H9 (cell line): ENCODE data around the gene TBC1D19. TPM values are rescaled to one million over a fixed set of nuclear protein-coding genes. Genes with fewer than 3 reads are reported as not detected.

Experiments
- DNase-seq: peaks from one replicate; pipeline ENCODE4 v3.0.0-alpha.2; 2017
- H2AFZ ChIP-seq: one replicate; pipeline ENCODE4 v1.6.1; 2013; ENCODE audit warnings: mild to moderate bottlenecking, low read length, control low read depth, moderate library complexity
- H2AK5ac ChIP-seq: 2 replicates; pipeline ENCODE4 v1.6.1; 2013; ENCODE audit warnings: low read length, control low read depth, mixed read lengths; ENCODE audit not compliant: insufficient read length
- H2BK120ac ChIP-seq: one replicate; pipeline ENCODE4 v1.6.1; 2013; ENCODE audit warnings: low read depth, mild to moderate bottlenecking, low read length, control low read depth, inconsistent platforms; ENCODE audit not compliant: poor library complexity, severe bottlenecking
- H2BK12ac ChIP-seq: 2 replicates; pipeline ENCODE4 v1.6.1; 2013; ENCODE audit warnings: low read length, control low read depth, mixed read lengths, low read depth; ENCODE audit not compliant: insufficient read length
- H2BK15ac ChIP-seq: 2 replicates; pipeline ENCODE4 v1.6.1; 2013; ENCODE audit warnings: low read depth, low read length, control low read depth
- H2BK20ac ChIP-seq: one replicate; pipeline ENCODE4 v1.6.1; 2013; ENCODE audit warnings: low read depth, mild to moderate bottlenecking, low read length, control low read depth, inconsistent platforms; ENCODE audit not compliant: poor library complexity, severe bottlenecking
- H2BK5ac ChIP-seq: 2 replicates; pipeline ENCODE4 v1.6.1; 2013; ENCODE audit warnings: low read length, control low read depth, mixed read lengths; ENCODE audit not compliant: insufficient read length
- H3K14ac ChIP-seq: 2 replicates; pipeline ENCODE4 v1.6.1; 2013; ENCODE audit warnings: low read length, control low read depth; ENCODE audit not compliant: insufficient read depth
- H3K18ac ChIP-seq: 2 replicates; pipeline ENCODE4 v1.6.1; 2013; ENCODE audit warnings: low read depth, mild to moderate bottlenecking, mixed read lengths, low read length, control low read depth; ENCODE audit not compliant: insufficient read length
- H3K23ac ChIP-seq: 2 replicates; pipeline ENCODE4 v1.6.1; 2013; ENCODE audit warnings: low read length, control low read depth, mixed read lengths, low read depth; ENCODE audit not compliant: insufficient read length
- H3K23me2 ChIP-seq: 2 replicates; pipeline ENCODE4 v1.6.1; 2013; ENCODE audit warnings: low read depth, mild to moderate bottlenecking, mixed read lengths, low read length, control low read depth; ENCODE audit not compliant: insufficient read length, poor library complexity, severe bottlenecking
- H3K27ac ChIP-seq: 2 replicates; pipeline ENCODE4 v1.5.1; 2013; ENCODE audit warnings: low read length, control low read depth, mixed read lengths, low read depth; ENCODE audit not compliant: insufficient read length
- H3K27me3 ChIP-seq: 2 replicates; pipeline ENCODE4 v1.6.1; 2013; ENCODE audit warnings: low read length, control low read depth, inconsistent platforms; ENCODE audit not compliant: insufficient read depth
- H3K4ac ChIP-seq: 2 replicates; pipeline ENCODE4 v1.6.1; 2013; ENCODE audit warnings: low read depth, mild to moderate bottlenecking, control low read depth, inconsistent platforms, low read length, moderate library complexity
- H3K4me1 ChIP-seq: 2 replicates; pipeline ENCODE4 v1.6.1; 2013; ENCODE audit warnings: low read length, control low read depth, inconsistent platforms; ENCODE audit not compliant: insufficient read depth
- H3K4me2 ChIP-seq: 2 replicates; pipeline ENCODE4 v1.6.1; 2013; ENCODE audit warnings: low read length, control low read depth, mixed read lengths; ENCODE audit not compliant: insufficient read length, insufficient read depth
- H3K56ac ChIP-seq: 2 replicates; pipeline ENCODE4 v1.6.1; 2013; ENCODE audit warnings: low read depth, mild to moderate bottlenecking, mixed read lengths, low read length, control low read depth; ENCODE audit not compliant: insufficient read length
- H3K79me1 ChIP-seq: 2 replicates; pipeline ENCODE4 v1.6.1; 2013; ENCODE audit warnings: low read depth, mild to moderate bottlenecking, moderate library complexity, low read length, control low read depth, inconsistent platforms; ENCODE audit not compliant: insufficient read depth, poor library complexity, severe bottlenecking
- H3K79me2 ChIP-seq: 2 replicates; pipeline ENCODE4 v1.6.1; 2013; ENCODE audit warnings: low read length, control low read depth, inconsistent platforms; ENCODE audit not compliant: insufficient read depth
- H3K9ac ChIP-seq: 2 replicates; pipeline ENCODE4 v1.6.1; 2013; ENCODE audit warnings: low read length, control low read depth, mixed read lengths; ENCODE audit not compliant: insufficient read length; ENCODE audit errors: extremely low read depth
- H3K9me3 ChIP-seq: one replicate; pipeline ENCODE4 v1.6.1; 2013; ENCODE audit warnings: low read depth, low read length, inconsistent platforms; ENCODE audit not compliant: control insufficient read depth
- H3T11ph ChIP-seq: one replicate; pipeline ENCODE4 v1.6.1; 2013; ENCODE audit warnings: mild to moderate bottlenecking, low read length, control low read depth, inconsistent platforms
- H4K20me1 ChIP-seq: one replicate; pipeline ENCODE4 v1.6.1; 2013; ENCODE audit not compliant: control insufficient read depth, insufficient read length, insufficient read depth
- H4K5ac ChIP-seq: 2 replicates; pipeline ENCODE4 v1.6.1; 2013; ENCODE audit warnings: low read depth, mild to moderate bottlenecking, mixed read lengths, low read length, control low read depth; ENCODE audit not compliant: insufficient read length
- H4K8ac ChIP-seq: replicated peaks from 2 replicates; pipeline ENCODE4 v1.6.1; 2013; ENCODE audit warnings: low read length, control low read depth, mixed read lengths, low read depth; ENCODE audit not compliant: insufficient read length
- H4K91ac ChIP-seq: 2 replicates; pipeline ENCODE4 v1.6.1; 2013; ENCODE audit warnings: low read depth, mild to moderate bottlenecking, moderate library complexity, mixed read lengths, low read length, control low read depth; ENCODE audit not compliant: insufficient read length
- H3K27ac Mint-ChIP-seq, 3 experiments: 2 replicates in 2 of 3; 3 replicates in 1 of 3; pipeline ENCODE4 v1.8.0; 2020 to 2021; ENCODE audit warnings: mixed read lengths in 3 of 3, mild to moderate bottlenecking in 1 of 3, moderate library complexity in 1 of 3
- H3K27me3 Mint-ChIP-seq: 2 replicates; pipeline ENCODE4 v1.8.0; 2021; ENCODE audit warnings: low read depth, mild to moderate bottlenecking, moderate library complexity, mixed read lengths
- H3K36me3 Mint-ChIP-seq, 3 experiments: 2 replicates in 2 of 3; 3 replicates in 1 of 3; pipeline ENCODE4 v1.8.0; 2020 to 2021; ENCODE audit warnings: low read depth in 3 of 3, mixed read lengths in 3 of 3; ENCODE audit not compliant: insufficient read depth in 1 of 3
- H3K4me1 Mint-ChIP-seq, 2 experiments: 2 replicates each; pipeline ENCODE4 v1.8.0; 2020; ENCODE audit warnings: mixed read lengths in 2 of 2
- H3K4me3 Mint-ChIP-seq, 2 experiments: 2 replicates in 1 of 2; 3 replicates in 1 of 2; pipeline ENCODE4 v1.8.0; 2020 to 2021; ENCODE audit warnings: mild to moderate bottlenecking in 2 of 2, mixed read lengths in 2 of 2, moderate library complexity in 1 of 2
- H3K9me3 Mint-ChIP-seq, 2 experiments: 2 replicates in 1 of 2; 3 replicates in 1 of 2; pipeline ENCODE4 v1.8.0; 2020; ENCODE audit warnings: mild to moderate bottlenecking in 2 of 2, mixed read lengths in 2 of 2, moderate library complexity in 1 of 2
- CTCF ChIP-seq: fragments of 200-600 bp; sonication (generic); conservative IDR thresholded peaks from 3 replicates; pipeline ENCODE4 v1.8.0; 2021; ENCODE audit warnings: antibody characterized with exemption, mild to moderate bottlenecking
- WGBS: extraction: QIAGEN DNeasy Blood & Tissue Kit; methylation state at CpG from one replicate; pipeline ENCODE4 v1.1.7; 2013; ENCODE audit warnings: missing lambda C conversion rate, low lambda C conversion rate, mixed read lengths; ENCODE audit not compliant: insufficient read length; ENCODE audit errors: extremely low coverage; 5-methylcytosine and 5-hydroxymethylcytosine counted together
- total RNA-seq: library from RNA; stranded (reverse); gene quantifications from 2 replicates; pipeline ENCODE4 v1.2.1, GENCODE V29; 2021

TBC1D19 gene
- total RNA-seq, 1 experiment from 2014 or later: 3.2 TPM

- no peaks in the 10 kb centered on the region for H3K23me2 ChIP-seq
- H3K4ac ChIP-seq: no peak overlapping the region
- H2AK5ac ChIP-seq: no peak overlapping the region
- H2BK12ac ChIP-seq: no peak overlapping the region
- no peak overlapping the region for H4K91ac ChIP-seq
- H3K9me3 ChIP-seq: no peaks in the 10 kb centered on the region
- H3K4me1 ChIP-seq: no peaks in the 10 kb centered on the region
- H3K23ac ChIP-seq: no peak overlapping the region
- no peak overlapping the region for H3K56ac ChIP-seq
- no peak overlapping the region for H3T11ph ChIP-seq
- no peak overlapping the region for H3K27ac ChIP-seq
- no peak overlapping the region for H4K8ac ChIP-seq
- H3K27ac Mint-ChIP-seq: no peak overlapping the region
- no peak overlapping the region for H3K4me3 Mint-ChIP-seq
- H3K36me3 Mint-ChIP-seq: no peaks in the 10 kb centered on the region
- H3K14ac ChIP-seq: no peak overlapping the region
- no peak overlapping the region for H2BK120ac ChIP-seq
- no peak overlapping the region for H3K9ac ChIP-seq
- DNase-seq: no peak
- no peak for TF ChIP-seq CTCF
- H3K18ac ChIP-seq: no peak overlapping the region
- no peak overlapping the region for H2BK5ac ChIP-seq
- no peaks in the 10 kb centered on the region for H3K27me3 Mint-ChIP-seq
- H3K79me1 ChIP-seq: no peaks in the 10 kb centered on the region
- H2BK20ac ChIP-seq: no peak overlapping the region
- no peaks in the 10 kb centered on the region for H4K20me1 ChIP-seq
- peaks cover 7 to 8% of the 10 kb centered on the region in 2 experiments for H3K4me1 Mint-ChIP-seq
- no peak overlapping the region for H2BK15ac ChIP-seq
- no peak overlapping the region for H4K5ac ChIP-seq
- H3K4me2 ChIP-seq: no peak overlapping the region
- no peak overlapping the region for H2AFZ ChIP-seq
- no peaks in the 10 kb centered on the region for H3K79me2 ChIP-seq
- no peaks in the 10 kb centered on the region for H3K27me3 ChIP-seq
- no CpG with 5 or more reads among the region's 1 CpG for WGBS
- no peaks in the 10 kb centered on the region for H3K9me3 Mint-ChIP-seq
Measured at GRCh38 chr4:26758899-26759298, 175.0 kb downstream of the TBC1D19 start.
